GM12891 (cell line): ENCODE measurements around the gene DPH1.
"Not testable (repeated sequence)": the region's sequence is repeated elsewhere in the genome, so short reads cannot be mapped to it uniquely, and the experiment has no call there.

Source experiments
- DNase-seq: peaks from one replicate; pipeline ENCODE4 v3.0.0; 2011; ENCODE audit warnings: low spot score; ENCODE audit not compliant: insufficient read length
- FAIRE-seq: peaks from 2 replicates; lab custom pipeline; 2011; peaks lifted over from hg19 to GRCh38; lab: Jason Lieb, UNC
- PAX5 ChIP-seq: IDR thresholded peaks from 2 replicates; pipeline ENCODE4 v1.6.1; 2011; ENCODE audit warnings: low read length, moderate library complexity, mild to moderate bottlenecking; ENCODE audit not compliant: insufficient read depth, severe bottlenecking
- POLR2A ChIP-seq: IDR thresholded peaks from 2 replicates; pipeline ENCODE4 v1.6.1; 2011; ENCODE audit warnings: low read depth, low read length, control low read depth
- POLR2AphosphoS5 ChIP-seq: IDR thresholded peaks from 2 replicates; pipeline ENCODE4 v1.6.1; 2011; ENCODE audit warnings: low read depth, low read length, control low read depth
- POU2F2 ChIP-seq: IDR thresholded peaks from 2 replicates; pipeline ENCODE4 v1.6.1; 2011; ENCODE audit warnings: low read depth, mild to moderate bottlenecking, control low read depth, low read length, moderate library complexity
- SPI1 ChIP-seq: IDR thresholded peaks from 2 replicates; pipeline ENCODE4 v1.6.1; 2011; ENCODE audit warnings: low read depth, low read length, control low read depth
- TAF1 ChIP-seq: IDR thresholded peaks from 2 replicates; pipeline ENCODE4 v1.6.1; 2011; ENCODE audit warnings: low read depth, low read length, control low read depth

DPH1 gene

GRCh38 chr17:2008332-2009126, 21.4 kb upstream of the DPH1 start:
- no peak for FAIRE-seq
- no peak for DNase-seq

GRCh38 chr17:2009737-2010136, 20.2 kb upstream of the DPH1 start:
- DNase-seq (no peak), FAIRE-seq (no peak)
- TF ChIP-seq PAX5, result no peak
- TF ChIP-seq SPI1, result no peak
- TF ChIP-seq POLR2A, result no peak
- TF ChIP-seq POU2F2, result no peak
- TF ChIP-seq TAF1, result no peak
- no peak for TF ChIP-seq POLR2AphosphoS5

More at GRCh38 chr17:2008332-2009126, 21.4 kb upstream of the DPH1 start:
- no peak for TF ChIP-seq TAF1

- DNase-seq (no peak), FAIRE-seq (no peak)
- TF ChIP-seq SPI1, result no peak
- TF ChIP-seq POU2F2, result no peak
- TF ChIP-seq PAX5, result no peak
- no peak for TF ChIP-seq TAF1
- TF ChIP-seq POLR2A, result no peak
- no peak for TF ChIP-seq POLR2AphosphoS5
Observed at GRCh38 chr17:2011411-2012371, 18.3 kb upstream of the DPH1 start.

GRCh38 chr17:2012499-2012898, 17.5 kb upstream of the DPH1 start:
- no peak for DNase-seq
- no peak for FAIRE-seq
- no peak for TF ChIP-seq POLR2A
- TF ChIP-seq SPI1, result no peak
- TF ChIP-seq POU2F2, result no peak
- no peak for TF ChIP-seq PAX5
- no peak for TF ChIP-seq POLR2AphosphoS5
- no peak for TF ChIP-seq TAF1

GRCh38 chr17:2013220-2013993, 16.5 kb upstream of the DPH1 start:
- FAIRE-seq, DNase-seq: not testable (repeated sequence)

GRCh38 chr17:2013994-2014317, 16.0 kb upstream of the DPH1 start:
- DNase-seq (no peak), FAIRE-seq (no peak)
- TF ChIP-seq POU2F2 (no peak), SPI1 (no peak), PAX5 (no peak), POLR2A (no peak), TAF1 (no peak), POLR2AphosphoS5 (no peak)

- FAIRE-seq, result no peak
Observed at GRCh38 chr17:2015314-2015713, 14.6 kb upstream of the DPH1 start.

GRCh38 chr17:2016494-2016893, 13.5 kb upstream of the DPH1 start:
- FAIRE-seq, result no peak

More at GRCh38 chr17:2015314-2015713, 14.6 kb upstream of the DPH1 start:
- TF ChIP-seq POLR2A (no peak), TAF1 (no peak), POLR2AphosphoS5 (no peak), SPI1 (no peak), PAX5 (no peak), POU2F2 (no peak)
- DNase-seq, result no peak

GRCh38 chr17:2017274-2017941, 12.5 kb upstream of the DPH1 start:
- TF ChIP-seq PAX5 (peak; percentile 81), TAF1 (no peak)
- FAIRE-seq (no peak), DNase-seq (no peak)

More at GRCh38 chr17:2016494-2016893, 13.5 kb upstream of the DPH1 start:
- no peak for DNase-seq
- TF ChIP-seq POU2F2 (no peak), SPI1 (no peak), POLR2A (no peak), PAX5 (no peak), TAF1 (no peak), POLR2AphosphoS5 (no peak)
